T-cell (primary cell): ENCODE measurements around the gene HOOK2. TPM values are rescaled to one million over a fixed set of nuclear protein-coding genes. Genes with fewer than 3 reads are reported as not detected.
A peak's percentile ranks its signal among the peaks of the same experiment; 100 is the strongest.

Source experiments
- ATAC-seq, 4 experiments: fragments of 200-7000 bp in 3 of 4; fragments of 150-1000 bp in 1 of 4; cut with Tn5 transposase; replicated peaks in 1 of 4; 1 replicate in 3 of 4; 2 replicates in 1 of 4; pipeline ENCODE4 v1.10.0; 2021; ENCODE audit warnings: moderate library complexity in 3 of 4, mild to moderate bottlenecking in 2 of 4, moderate number of reproducible peaks in 1 of 4
- CTCF ChIA-PET, 2 donors: fragments of 300-600 bp; sonication (Branson Sonifier 250); formaldehyde crosslinking; loops; one replicate each; lab custom pipeline; 2022; ENCODE audit warnings: antibody characterized with exemption in 2 of 2; lab: Charles Lee
- POLR2A ChIA-PET, 2 donors: fragments of 300-600 bp; sonication (Branson Sonifier 250); formaldehyde crosslinking; loops; one replicate each; lab custom pipeline; 2022; ENCODE audit warnings: antibody characterized with exemption in 2 of 2; lab: Charles Lee
- DNase-seq, 35 experiments: peaks; one replicate each; pipeline versions ENCODE4 v3.0.0 to v3.0.0-alpha.2; 2013 to 2023
- H3K27ac ChIP-seq: one replicate; pipeline ENCODE4 v1.5.1; 2013; ENCODE audit warnings: low read length
- H3K27me3 ChIP-seq, 2 experiments: replicated peaks in 1 of 2; 1 replicate in 1 of 2; 2 replicates in 1 of 2; pipeline versions ENCODE4 v1.6.1 to v1.7.0; 2013; ENCODE audit warnings: low read length in 1 of 2, mixed read lengths in 1 of 2; ENCODE audit not compliant: control insufficient read depth in 2 of 2, insufficient read depth in 2 of 2; ENCODE audit errors: extremely low read depth in 1 of 2
- H3K36me3 ChIP-seq, 2 donors: 1 replicate in 1 of 2; 2 replicates in 1 of 2; pipeline versions ENCODE4 v1.6.1 to v1.7.0; 2013; ENCODE audit warnings: low read length in 1 of 2; ENCODE audit not compliant: control insufficient read depth in 2 of 2, insufficient read depth in 1 of 2; ENCODE audit errors: extremely low read depth in 1 of 2
- H3K4me1 ChIP-seq, 2 experiments: 1 replicate in 1 of 2; 2 replicates in 1 of 2; pipeline versions ENCODE4 v1.6.1 to v1.7.0; 2013; ENCODE audit warnings: low read length in 2 of 2, mixed read lengths in 1 of 2; ENCODE audit not compliant: insufficient read depth in 2 of 2, control insufficient read depth in 1 of 2; ENCODE audit errors: extremely low read depth in 1 of 2
- H3K4me3 ChIP-seq, 2 donors: 1 replicate in 1 of 2; 2 replicates in 1 of 2; pipeline versions ENCODE4 v1.5.1 to v1.7.0; 2013; ENCODE audit warnings: mild to moderate bottlenecking in 2 of 2, low read length in 1 of 2, moderate library complexity in 1 of 2; ENCODE audit not compliant: control insufficient read depth in 1 of 2; ENCODE audit errors: extremely low read depth in 1 of 2
- H3K9me3 ChIP-seq: 2 replicates; pipeline ENCODE4 v1.7.0; 2013
- H3K27ac Mint-ChIP-seq, 2 donors: one replicate each; pipeline ENCODE4 v1.8.0; 2020 to 2021; ENCODE audit warnings: mild to moderate bottlenecking in 2 of 2, mixed read lengths in 2 of 2
- H3K27me3 Mint-ChIP-seq, 2 donors: one replicate each; pipeline ENCODE4 v1.8.0; 2021 to 2022; ENCODE audit warnings: mixed read lengths in 2 of 2
- H3K36me3 Mint-ChIP-seq: one replicate; pipeline ENCODE4 v1.8.0; 2021; ENCODE audit warnings: mixed read lengths
- H3K4me1 Mint-ChIP-seq, 3 donors: one replicate each; pipeline ENCODE4 v1.8.0; 2020 to 2022; ENCODE audit warnings: mixed read lengths in 3 of 3, mild to moderate bottlenecking in 1 of 3
- H3K4me3 Mint-ChIP-seq, 3 donors: one replicate each; pipeline ENCODE4 v1.8.0; 2020 to 2022; ENCODE audit warnings: mild to moderate bottlenecking in 3 of 3, mixed read lengths in 3 of 3, moderate library complexity in 3 of 3
- H3K9me3 Mint-ChIP-seq, 3 donors: one replicate each; pipeline ENCODE4 v1.8.0; 2020 to 2022; ENCODE audit warnings: mixed read lengths in 3 of 3
- WGBS: methylation state at CpG from one replicate; pipeline ENCODE4 v1.1.5; 2013; ENCODE audit warnings: missing lambda C conversion rate; ENCODE audit not compliant: insufficient coverage; 5-methylcytosine and 5-hydroxymethylcytosine counted together
- total RNA-seq, 35 experiments: library from RNA in 6 of 35; stranded (reverse) in 6 of 35; fragments of 120-200 nt in 1 of 35; gene quantifications; one replicate each; pipeline versions ENCODE4 v1.2.1 to v1.2.4 and lab custom pipeline; 2013 to 2026

HOOK2 gene
- total RNA-seq, 5 donors from 2014 or later (not counting 1 experiment from before 2014, with no cell fraction given), result 19.7 to 26.6 (median 22.8) TPM

- Histone ChIP-seq H3K36me3 (no peaks in the 10 kb centered on the region), H3K27ac (no peak overlapping the region), H3K4me1 (peaks cover 2 to 35% of the 10 kb centered on the region in 2 experiments), H3K9me3 (no peaks in the 10 kb centered on the region), H3K27me3 (no peaks in the 10 kb centered on the region), H3K4me3 (no peak overlapping the region)
- DNase-seq (no peak), ATAC-seq (no peak)
- no peak overlapping the region for H3K27ac Mint-ChIP-seq
- H3K9me3 Mint-ChIP-seq, result no peaks in the 10 kb centered on the region
- H3K4me3 Mint-ChIP-seq, result no peak overlapping the region
- 100% methylated on average over 1 of the region's 4 CpGs for WGBS
- peaks cover 4% of the 10 kb centered on the region for H3K36me3 Mint-ChIP-seq
- H3K4me1 Mint-ChIP-seq, result peaks cover 7 to 15% (median 14%) of the 10 kb centered on the region in 3 donors
- H3K27me3 Mint-ChIP-seq, result no peaks in the 10 kb centered on the region
- POLR2A ChIA-PET, result no interaction called here
- CTCF ChIA-PET, result no interaction called here
Observed at GRCh38 chr19:12772323-12772722, 3.0 kb downstream of the HOOK2 start.

DNA sequence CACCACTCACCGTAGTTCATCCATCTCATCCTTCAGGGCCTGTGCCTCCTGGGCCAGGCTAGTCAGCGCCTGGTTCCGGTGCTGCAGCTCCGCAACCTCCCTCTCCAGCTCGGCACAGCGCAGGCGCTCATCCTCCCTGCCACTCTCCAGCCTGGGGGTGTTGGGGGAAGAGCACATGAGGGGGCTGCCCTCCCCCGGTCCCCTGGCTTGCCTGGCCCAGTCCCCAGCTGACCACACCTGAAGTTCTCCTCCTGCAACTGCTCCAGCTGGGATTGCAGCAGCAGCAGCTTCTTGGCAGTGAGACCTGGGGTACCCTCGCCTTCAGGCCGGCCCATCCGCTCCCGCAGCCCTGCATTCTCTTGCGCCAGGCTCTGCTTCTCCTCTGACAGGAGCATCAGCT is 4.4 kb downstream of the HOOK2 start:
- H3K4me1 Mint-ChIP-seq, result peaks cover 5 to 12% (median 12%) of the 10 kb centered on the region in 3 donors
- DNase-seq (no peak), ATAC-seq (no peak)
- no peak overlapping the region for H3K4me3 ChIP-seq
- 100% methylated on average over 1 of the region's 13 CpGs for WGBS
- no peaks in the 10 kb centered on the region for H3K36me3 ChIP-seq
- H3K4me3 Mint-ChIP-seq, result no peak overlapping the region
- POLR2A ChIA-PET, result interaction anchor here in 1 of 2 donors (1.3 kb wide), 1 partner anchor 21 kb away, joined by 7 read pairs; the partner anchor contains the start of gene JUNB
- no peak overlapping the region for H3K27ac Mint-ChIP-seq
- H3K27ac ChIP-seq, result no peak overlapping the region
- H3K9me3 Mint-ChIP-seq, result no peaks in the 10 kb centered on the region
- H3K9me3 ChIP-seq, result no peaks in the 10 kb centered on the region
- H3K4me1 ChIP-seq, result peaks cover 0 to 27% of the 10 kb centered on the region in 2 experiments
- H3K27me3 ChIP-seq, result peaks cover 0 to 4% of the 10 kb centered on the region in 2 experiments
- CTCF ChIA-PET, result no interaction called here
- H3K27me3 Mint-ChIP-seq, result no peaks in the 10 kb centered on the region
- H3K36me3 Mint-ChIP-seq, result peaks cover 4% of the 10 kb centered on the region

DNA sequence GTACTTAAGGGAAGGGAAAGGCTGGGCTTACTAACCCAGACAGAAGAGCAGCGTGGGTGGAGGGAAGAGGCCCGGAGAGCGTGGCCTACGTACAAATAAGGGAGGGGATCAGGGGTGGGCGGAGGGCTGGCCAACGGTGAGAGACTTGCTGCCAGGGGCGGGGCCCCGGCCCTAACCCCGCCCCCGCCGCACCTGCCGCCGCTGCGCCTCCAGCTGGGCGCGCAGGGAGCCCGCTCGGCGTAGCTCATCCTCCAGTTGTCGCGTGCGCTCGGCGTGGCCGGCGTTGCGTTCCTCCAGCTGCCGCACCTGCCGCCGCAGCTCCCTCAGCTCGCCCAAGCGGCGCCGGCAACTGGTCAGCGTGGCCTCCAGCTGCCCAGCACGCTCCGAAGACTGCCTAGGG is 5.7 kb downstream of the HOOK2 start:
- Mint-ChIP-seq H3K27me3 (no peaks in the 10 kb centered on the region), H3K4me1 (peaks cover 5 to 11% (median 8%) of the 10 kb centered on the region in 3 donors), H3K4me3 (peak overlapping the region in 1 of 3 donors; percentile 56), H3K27ac (no peak overlapping the region), H3K36me3 (peaks cover 11% of the 10 kb centered on the region), H3K9me3 (no peaks in the 10 kb centered on the region)
- DNase-seq (peak in 22 of 35 experiments; percentile 31 to 72 (median 46)), ATAC-seq (peak; percentile 82 to 85 (median 82))
- no peak overlapping the region for H3K27ac ChIP-seq
- peaks cover 0 to 24% of the 10 kb centered on the region in 2 experiments for H3K4me1 ChIP-seq
- H3K9me3 ChIP-seq, result no peaks in the 10 kb centered on the region
- ChIA-PET CTCF (interaction anchor here in 1 of 2 donors (0.6 to 1.0 kb wide), 2 partner anchors 66 to 78 kb away, joined by 3 to 5 read pairs; no protein-coding TSS in a partner anchor), POLR2A (interaction anchor here (0.6 to 1.3 kb wide), 2 partner anchors 22 kb away, joined by 3 to 7 read pairs; partner anchors contain the start of gene JUNB (in 1 of the 2))
- no peaks in the 10 kb centered on the region for H3K36me3 ChIP-seq
- WGBS, result 45% methylated on average over 34 of the region's 37 CpGs
- no peak overlapping the region for H3K4me3 ChIP-seq
- H3K27me3 ChIP-seq, result peaks cover 0 to 8% of the 10 kb centered on the region in 2 experiments

- no peak overlapping the region for H3K4me3 ChIP-seq
- ATAC-seq, result no peak
- no peak overlapping the region for H3K4me3 Mint-ChIP-seq
- H3K36me3 ChIP-seq, result peaks cover 0 to 7% of the 10 kb centered on the region in 2 donors
- H3K4me1 Mint-ChIP-seq, result peaks cover 3 to 6% (median 5%) of the 10 kb centered on the region in 3 donors
- H3K36me3 Mint-ChIP-seq, result peaks cover 12% of the 10 kb centered on the region
- H3K4me1 ChIP-seq, result peaks cover 0 to 21% of the 10 kb centered on the region in 2 experiments
- H3K27ac ChIP-seq, result no peak overlapping the region
- 97% methylated on average over 12 of the region's 15 CpGs for WGBS
- ChIA-PET CTCF (interaction anchor here (0.6 to 4.7 kb wide), 3 partner anchors 28 to 67 kb away, joined by 3 to 33 read pairs (median 3); partner anchors contain the start of gene RTBDN (in 1 of the 2)), POLR2A (no interaction called here)
- no peaks in the 10 kb centered on the region for H3K9me3 Mint-ChIP-seq
- H3K9me3 ChIP-seq, result no peaks in the 10 kb centered on the region
- no peak overlapping the region for H3K27ac Mint-ChIP-seq
- no peak for DNase-seq
- no peaks in the 10 kb centered on the region for H3K27me3 Mint-ChIP-seq
- peaks cover 0 to 8% of the 10 kb centered on the region in 2 experiments for H3K27me3 ChIP-seq
Observed at GRCh38 chr19:12767666-12768065, 7.7 kb downstream of the HOOK2 start.

GRCh38 chr19:12767150-12767549 is 8.2 kb downstream of the HOOK2 start:
- Mint-ChIP-seq H3K9me3 (no peaks in the 10 kb centered on the region), H3K27me3 (no peaks in the 10 kb centered on the region), H3K27ac (no peak overlapping the region), H3K4me3 (no peak overlapping the region), H3K4me1 (peaks cover 3 to 6% (median 5%) of the 10 kb centered on the region in 3 donors), H3K36me3 (peaks cover 12% of the 10 kb centered on the region)
- Histone ChIP-seq H3K9me3 (no peaks in the 10 kb centered on the region), H3K27me3 (peaks cover 0 to 8% of the 10 kb centered on the region in 2 experiments), H3K27ac (no peak overlapping the region), H3K36me3 (peaks cover 0 to 7% of the 10 kb centered on the region in 2 donors), H3K4me1 (peaks cover 0 to 21% of the 10 kb centered on the region in 2 experiments), H3K4me3 (no peak overlapping the region)
- POLR2A ChIA-PET, result interaction anchor here in 1 of 2 donors (0.6 kb wide), 2 partner anchors 439 to 1324 kb away, joined by 3 to 4 read pairs; no protein-coding TSS in a partner anchor
- DNase-seq (no peak), ATAC-seq (no peak)
- 95% methylated on average over 11 of the region's 11 CpGs for WGBS
- CTCF ChIA-PET, result interaction anchor here (0.6 to 4.7 kb wide), 3 partner anchors 29 to 67 kb away, joined by 3 to 33 read pairs (median 3); partner anchors contain the start of gene RTBDN (in 1 of the 2)

DNA sequence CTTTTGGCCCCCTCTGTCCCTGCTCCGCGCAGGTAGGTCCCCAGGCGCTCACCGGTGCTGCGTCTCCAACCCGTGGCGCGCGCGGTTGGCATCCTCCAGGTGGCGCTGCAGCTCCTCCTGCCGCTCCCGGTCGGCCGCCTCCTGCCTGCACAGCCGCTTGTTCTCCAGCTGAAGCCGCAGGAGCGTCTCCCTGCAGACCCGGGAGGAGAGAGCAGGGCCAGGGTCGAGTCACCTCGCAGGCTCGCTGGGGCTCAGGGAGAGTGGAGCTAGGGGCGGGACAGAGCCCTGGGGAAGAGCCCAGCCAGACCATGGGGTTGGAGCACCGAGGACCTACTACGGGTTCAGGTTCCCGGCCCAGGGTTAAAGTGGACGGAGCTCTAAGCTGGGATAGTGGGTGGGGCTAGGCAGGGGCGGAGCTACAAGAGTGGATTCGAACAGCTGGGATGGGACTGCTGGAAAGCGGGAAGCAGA is 9.3 kb downstream of the HOOK2 start:
- H3K27ac ChIP-seq, result no peak overlapping the region
- 7% methylated on average over 30 of the region's 30 CpGs for whole genome bisulfite sequencing
- ChIA-PET POLR2A (interaction anchor here (0.6 to 1.0 kb wide), 2 partner anchors 30 to 55 kb away, joined by 3 read pairs; no protein-coding TSS in a partner anchor), CTCF (interaction anchor here (0.5 to 4.7 kb wide), 9 partner anchors 10 to 128 kb away, joined by 3 to 48 read pairs (median 6); partner anchors contain the start of gene JUNB (in 1 of the 2))
- H3K27me3 Mint-ChIP-seq, result no peaks in the 10 kb centered on the region
- peaks cover 12% of the 10 kb centered on the region for H3K36me3 Mint-ChIP-seq
- no peaks in the 10 kb centered on the region for H3K9me3 ChIP-seq
- peaks cover 3 to 6% (median 5%) of the 10 kb centered on the region in 3 donors for H3K4me1 Mint-ChIP-seq
- ATAC-seq, result peak; percentile 61 to 80 (median 74)
- peaks cover 0 to 7% of the 10 kb centered on the region in 2 donors for H3K36me3 ChIP-seq
- H3K4me3 ChIP-seq, result no peak overlapping the region
- no peaks in the 10 kb centered on the region for H3K9me3 Mint-ChIP-seq
- H3K27ac Mint-ChIP-seq, result no peak overlapping the region
- no peak overlapping the region for H3K4me3 Mint-ChIP-seq
- peaks cover 0 to 20% of the 10 kb centered on the region in 2 experiments for H3K4me1 ChIP-seq
- H3K27me3 ChIP-seq, result peaks cover 0 to 8% of the 10 kb centered on the region in 2 experiments
- peak in 32 of 35 experiments; percentile 48 to 89 (median 76) for DNase-seq
